Smooth muscle cell (in vitro differentiated cells): ENCODE data around the gene ST3GAL6. TPM values are rescaled to one million over a fixed set of nuclear protein-coding genes. Genes with fewer than 3 reads are reported as not detected.

Experiments
- DNase-seq: peaks from one replicate; lab custom pipeline; 2025; ENCODE audit not compliant: unreplicated experiment; lab: John Stamatoyannopoulos, UW
- H2AFZ ChIP-seq: fragments of 200-600 bp; sonication (generic); 2 replicates; pipeline ENCODE4 v1.6.0; 2016; ENCODE audit warnings: antibody characterized with exemption, low read depth, mild to moderate bottlenecking
- H3F3A ChIP-seq: fragments of 200-600 bp; sonication (generic); 2 replicates; pipeline ENCODE4 v1.6.0; 2017; ENCODE audit warnings: antibody characterized with exemption, low read depth
- H3K27ac ChIP-seq: fragments of 200-600 bp; sonication (generic); 2 replicates; pipeline ENCODE4 v1.5.1; 2016; ENCODE audit warnings: low read depth, mild to moderate bottlenecking
- H3K27me3 ChIP-seq: fragments of 200-600 bp; sonication (generic); 2 replicates; pipeline ENCODE4 v1.6.1; 2016; ENCODE audit warnings: low read depth, mild to moderate bottlenecking
- H3K36me3 ChIP-seq: fragments of 200-600 bp; sonication (generic); 2 replicates; pipeline ENCODE4 v1.5.1; 2016; ENCODE audit warnings: low read depth
- H3K4me1 ChIP-seq: fragments of 200-600 bp; sonication (generic); 2 replicates; pipeline ENCODE4 v1.5.1; 2016; ENCODE audit warnings: low read depth
- H3K4me2 ChIP-seq: fragments of 200-600 bp; sonication (generic); 2 replicates; pipeline ENCODE4 v1.6.0; 2016; ENCODE audit warnings: mild to moderate bottlenecking
- H3K4me3 ChIP-seq: fragments of 200-600 bp; sonication (generic); 2 replicates; pipeline ENCODE4 v1.5.1; 2016; ENCODE audit warnings: mild to moderate bottlenecking
- H3K79me2 ChIP-seq: fragments of 200-600 bp; sonication (generic); 2 replicates; pipeline ENCODE4 v1.6.0; 2016; ENCODE audit warnings: low read depth, mild to moderate bottlenecking
- H3K9ac ChIP-seq: fragments of 200-600 bp; sonication (generic); 2 replicates; pipeline ENCODE4 v1.6.0; 2016; ENCODE audit warnings: low read depth
- H3K9me3 ChIP-seq: fragments of 200-600 bp; sonication (generic); replicated peaks from 2 replicates; pipeline ENCODE4 v1.5.1; 2016; ENCODE audit warnings: low read depth
- H4K20me1 ChIP-seq: fragments of 200-600 bp; sonication (generic); 2 replicates; pipeline ENCODE4 v1.6.0; 2016; ENCODE audit warnings: low read depth
- CTCF ChIP-seq: fragments of 200-600 bp; sonication (generic); IDR thresholded peaks from 2 replicates; pipeline ENCODE4 v1.5.1; 2017; ENCODE audit warnings: borderline replicate concordance, mild to moderate bottlenecking, antibody characterized with exemption; ENCODE audit not compliant: insufficient read depth, poor library complexity, severe bottlenecking
- WGBS: methylation state at CpG from one replicate; pipeline ENCODE4 v1.1.7; 2016; ENCODE audit warnings: low lambda C conversion rate; 5-methylcytosine and 5-hydroxymethylcytosine counted together
- polyA plus RNA-seq: library from polyadenylated mRNA; unstranded; fragments of >200 nt; fragmentation: Nextera tagmentation; extraction: Ambion mirVana; gene quantifications from 2 replicates; pipeline ENCODE4 v1.2.1, GENCODE V29; 2016
- total RNA-seq: library from RNA; depleted of rRNA; stranded (reverse); fragments of >200 nt; gene quantifications from 2 replicates; pipeline ENCODE4 v1.2.3, GENCODE V29; 2014

The ST3GAL6 gene
- total and polyA plus RNA-seq, 2 experiments from 2014 or later = 19.4 to 40.7 TPM

GRCh38 chr3:98733053-98733811, 29.9 kb upstream of the ST3GAL6 start:
- peaks cover 9% of the 10 kb centered on the region for H3F3A ChIP-seq
- H3K4me2 ChIP-seq = peak overlapping the region; percentile 98
- peak overlapping the region; percentile 88 for H3K4me3 ChIP-seq
- peak overlapping the region; percentile 67 for H2AFZ ChIP-seq
- peaks cover 3% of the 10 kb centered on the region for H4K20me1 ChIP-seq
- H3K79me2 ChIP-seq = peaks cover 64% of the 10 kb centered on the region
- no peaks in the 10 kb centered on the region for H3K36me3 ChIP-seq
- WGBS = under 1% methylated on average over 44 of the region's 44 CpGs
- TF ChIP-seq CTCF = no peak
- peak overlapping the region; percentile 83 for H3K27ac ChIP-seq
- no peaks in the 10 kb centered on the region for H3K9me3 ChIP-seq
- peaks cover 17% of the 10 kb centered on the region for H3K4me1 ChIP-seq
- peak overlapping the region; percentile 87 for H3K9ac ChIP-seq
- no peaks in the 10 kb centered on the region for H3K27me3 ChIP-seq
- no peak for DNase-seq

- Histone ChIP-seq H3F3A (peaks cover 9% of the 10 kb centered on the region), H3K79me2 (peaks cover 70% of the 10 kb centered on the region), H3K36me3 (no peaks in the 10 kb centered on the region), H3K27me3 (no peaks in the 10 kb centered on the region), H3K4me2 (peak overlapping the region; percentile 98), H3K4me3 (peak overlapping the region; percentile 88), H3K4me1 (peaks cover 17% of the 10 kb centered on the region), H3K9ac (peak overlapping the region; percentile 87), H4K20me1 (peaks cover 3% of the 10 kb centered on the region), H3K9me3 (no peaks in the 10 kb centered on the region), H3K27ac (peak overlapping the region; percentile 83), H2AFZ (peak overlapping the region; percentile 67)
- DNase-seq = no peak
- WGBS = 4% methylated on average over 15 of the region's 15 CpGs
- TF ChIP-seq CTCF = no peak
Observed at GRCh38 chr3:98733812-98734281, 29.3 kb upstream of the ST3GAL6 start.

- Histone ChIP-seq H3K27me3 (no peaks in the 10 kb centered on the region), H2AFZ (no peak overlapping the region), H3K79me2 (peaks cover 74% of the 10 kb centered on the region), H3K36me3 (no peaks in the 10 kb centered on the region), H3F3A (peaks cover 9% of the 10 kb centered on the region), H3K27ac (peak overlapping the region; percentile 83), H3K4me1 (peaks cover 20% of the 10 kb centered on the region), H3K4me3 (peak overlapping the region; percentile 88), H4K20me1 (peaks cover 3% of the 10 kb centered on the region), H3K9ac (peak overlapping the region; percentile 87), H3K4me2 (peak overlapping the region; percentile 98), H3K9me3 (no peaks in the 10 kb centered on the region)
- DNase-seq = no peak
- no peak for TF ChIP-seq CTCF
- 28% methylated on average over 4 of the region's 4 CpGs for WGBS
Observed at GRCh38 chr3:98734306-98734705, 28.8 kb upstream of the ST3GAL6 start.
